Suppressor macrophage treated with lipopolysaccharide for 1 hour (primary cell): ENCODE data around the gene EGR2.

Experiments
- DNase-seq, 3 donors: peaks; one replicate each; pipeline ENCODE4 v3.0.0-alpha.2; 2020 to 2022

Gene EGR2

DNA sequence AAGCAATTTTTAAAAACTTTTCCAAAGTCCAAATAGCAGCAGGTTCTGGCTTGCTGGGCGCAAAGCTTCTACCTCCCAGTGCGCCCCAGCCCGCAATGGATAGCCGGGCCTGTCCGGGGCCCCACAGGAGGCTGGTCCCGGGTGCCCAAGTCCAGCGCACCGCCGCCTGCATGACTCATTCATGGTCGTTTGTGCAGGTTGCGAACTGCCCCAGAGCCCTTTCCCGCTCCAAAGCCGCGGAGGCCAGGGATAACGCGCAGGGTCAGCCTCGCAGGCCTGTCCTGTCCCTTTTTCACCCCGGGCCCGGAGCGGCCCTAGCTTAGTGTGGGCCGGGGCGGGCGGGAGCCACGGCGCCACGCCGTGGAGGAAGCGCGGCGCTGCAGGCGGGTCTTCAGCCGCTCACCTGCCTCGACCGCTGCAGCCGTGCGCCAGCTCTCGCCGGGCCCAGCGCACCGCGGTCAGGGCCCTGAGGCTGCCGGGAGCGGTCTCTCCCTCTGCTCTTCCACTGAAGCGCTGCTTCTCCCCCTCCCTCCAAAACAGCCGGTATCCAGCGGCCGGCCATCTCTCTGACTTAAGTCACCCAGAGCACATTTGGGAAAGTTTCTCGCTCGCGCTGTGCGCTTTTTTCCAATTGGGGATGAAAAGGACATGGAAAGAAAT is 1.7 kb upstream of the EGR2 start:
- DNase-seq, result peak; percentile 82 to 93 (median 90)

DNA sequence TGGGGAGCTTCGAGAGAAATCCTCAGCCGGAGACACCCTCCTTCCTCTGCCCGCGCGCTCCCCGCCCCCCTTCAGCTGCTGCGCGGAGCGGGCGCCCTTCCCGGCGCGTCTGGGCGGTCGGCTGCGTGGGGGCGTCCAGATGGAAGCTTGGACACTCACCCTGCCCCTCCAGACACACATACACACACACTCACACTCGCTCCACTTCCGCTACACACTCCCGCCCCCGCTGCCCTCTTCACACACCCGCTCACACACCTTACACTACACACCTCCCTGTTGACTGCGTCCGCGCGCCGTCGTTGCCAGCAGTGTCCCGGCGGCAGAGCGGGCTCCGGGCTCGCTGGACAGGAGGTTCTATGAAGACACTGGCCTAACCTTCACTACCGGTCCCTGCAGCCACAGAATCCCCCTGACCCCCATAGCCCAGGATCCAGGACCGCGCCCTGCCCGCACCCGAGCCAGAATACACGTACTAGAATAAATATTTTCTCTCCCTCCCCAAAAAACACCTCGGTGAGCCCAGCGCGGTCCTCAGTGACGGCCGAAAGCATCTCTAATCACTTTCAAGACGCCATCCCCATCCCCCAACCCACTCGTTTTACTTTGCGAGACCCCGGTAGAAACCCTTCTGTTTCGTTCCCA is 1.1 kb upstream of the EGR2 start:
- peak in 2 of 3 donors; percentile 58 to 72 for DNase-seq

- DNase-seq, result no peak
Observed at GRCh38 chr10:62816076-62816330, 163 bp downstream of the EGR2 start.

- DNase-seq, result peak in 2 of 3 donors; percentile 31 to 49
Observed at GRCh38 chr10:62815381-62816075, 638 bp downstream of the EGR2 start.

GRCh38 chr10:62814756-62815380 is 1.3 kb downstream of the EGR2 start:
- DNase-seq, result peak in 2 of 3 donors; percentile 37 to 64

DNA sequence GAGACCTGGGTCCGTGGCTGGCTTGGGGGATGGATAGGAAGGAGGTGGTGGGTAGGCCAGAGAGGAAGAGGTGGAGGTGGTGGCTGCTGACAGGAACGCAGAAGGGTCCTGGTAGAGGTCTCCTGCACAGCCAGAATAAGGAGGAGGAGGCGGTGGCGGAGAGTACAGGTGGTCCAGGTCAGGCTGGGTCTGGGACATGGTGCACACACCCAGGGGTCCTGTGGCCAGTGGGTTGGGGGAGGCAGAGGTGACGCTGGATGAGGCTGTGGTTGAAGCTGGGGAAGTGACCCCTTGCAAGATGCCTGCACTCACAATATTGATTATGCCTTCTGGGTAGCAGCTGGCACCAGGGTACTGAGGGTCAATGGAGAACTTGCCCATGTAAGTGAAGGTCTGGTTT is 2.2 kb downstream of the EGR2 start:
- DNase-seq, result no peak

- DNase-seq, result no peak
Observed at GRCh38 chr10:62813453-62813852, 2.7 kb downstream of the EGR2 start.

DNA sequence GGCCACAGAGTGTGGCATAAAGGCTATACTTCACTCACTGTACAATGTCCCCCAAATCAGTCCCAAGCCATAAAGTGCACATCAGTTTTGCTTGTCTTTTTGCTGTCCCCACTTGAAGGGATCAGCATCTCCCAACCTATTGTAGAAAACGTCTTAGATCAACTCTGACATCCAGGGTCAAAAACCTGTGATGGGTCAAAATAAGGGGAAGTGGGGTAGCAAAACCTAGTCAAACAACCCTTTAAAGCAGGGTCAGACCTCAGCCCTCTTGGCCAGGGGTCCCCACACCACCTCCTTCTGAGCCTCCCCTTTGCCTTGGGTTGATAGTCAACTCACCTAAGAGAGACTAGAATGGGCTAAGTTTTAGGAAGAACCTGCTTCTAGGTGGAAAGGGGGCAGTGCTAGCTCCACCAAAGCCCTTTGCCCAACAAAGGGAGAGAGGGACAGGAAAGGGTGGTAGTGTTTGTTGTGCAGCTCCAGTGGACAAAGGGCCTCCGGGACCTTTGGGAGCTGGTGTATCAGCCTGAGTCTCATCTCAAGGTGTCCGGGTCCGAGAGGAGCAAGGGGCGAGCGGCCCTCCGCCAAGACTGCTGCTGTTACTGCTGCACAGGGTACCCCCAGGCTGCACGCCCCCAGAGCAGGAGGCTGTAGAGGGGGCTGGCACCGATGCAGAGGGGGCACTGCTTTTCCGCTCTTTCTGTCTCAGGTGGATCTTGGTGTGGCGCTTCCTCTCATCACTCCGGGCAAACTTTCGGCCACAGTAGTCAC is 3.3 kb downstream of the EGR2 start:
- no peak for DNase-seq

DNA sequence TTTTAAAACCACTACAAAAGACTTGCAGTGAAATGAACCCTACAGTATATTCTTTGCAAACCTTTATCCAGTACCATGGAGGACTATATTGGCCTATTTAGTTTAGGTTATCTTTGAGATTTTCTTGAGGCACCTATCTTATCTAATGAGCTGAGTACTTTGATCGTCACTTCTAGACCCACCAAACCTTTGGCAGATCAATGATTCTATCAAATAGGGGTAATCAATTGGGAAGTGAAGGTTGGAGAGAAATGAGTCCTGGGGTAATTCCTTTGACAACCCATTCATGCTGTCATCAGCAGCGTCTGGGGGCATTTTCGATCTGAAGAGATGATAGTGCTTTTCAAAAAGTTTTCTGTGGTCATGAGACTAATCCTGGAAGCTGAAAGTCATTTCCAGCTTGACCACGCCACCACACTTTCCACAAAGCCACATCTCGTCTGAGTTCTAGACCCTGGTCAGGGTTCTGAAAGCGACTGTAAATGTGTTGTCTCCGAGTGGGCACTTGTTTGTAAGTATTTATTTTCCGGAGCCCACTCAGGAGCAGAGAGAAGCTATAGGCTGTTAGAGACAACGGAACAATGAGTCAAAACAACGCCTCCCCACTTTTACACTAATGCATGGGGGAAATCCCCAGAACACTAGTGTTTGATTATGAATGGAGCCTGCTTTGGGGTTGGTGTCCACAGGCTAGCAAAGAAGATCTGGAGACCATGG is 4.8 kb downstream of the EGR2 start:
- peak; percentile 48 to 59 (median 56) for DNase-seq

- DNase-seq, result peak in 2 of 3 donors; percentile 47 to 59
Observed at GRCh38 chr10:62810156-62810902, 5.8 kb downstream of the EGR2 start.

- no peak for DNase-seq
Observed at GRCh38 chr10:62806251-62806650, 9.9 kb downstream of the EGR2 start.

DNA sequence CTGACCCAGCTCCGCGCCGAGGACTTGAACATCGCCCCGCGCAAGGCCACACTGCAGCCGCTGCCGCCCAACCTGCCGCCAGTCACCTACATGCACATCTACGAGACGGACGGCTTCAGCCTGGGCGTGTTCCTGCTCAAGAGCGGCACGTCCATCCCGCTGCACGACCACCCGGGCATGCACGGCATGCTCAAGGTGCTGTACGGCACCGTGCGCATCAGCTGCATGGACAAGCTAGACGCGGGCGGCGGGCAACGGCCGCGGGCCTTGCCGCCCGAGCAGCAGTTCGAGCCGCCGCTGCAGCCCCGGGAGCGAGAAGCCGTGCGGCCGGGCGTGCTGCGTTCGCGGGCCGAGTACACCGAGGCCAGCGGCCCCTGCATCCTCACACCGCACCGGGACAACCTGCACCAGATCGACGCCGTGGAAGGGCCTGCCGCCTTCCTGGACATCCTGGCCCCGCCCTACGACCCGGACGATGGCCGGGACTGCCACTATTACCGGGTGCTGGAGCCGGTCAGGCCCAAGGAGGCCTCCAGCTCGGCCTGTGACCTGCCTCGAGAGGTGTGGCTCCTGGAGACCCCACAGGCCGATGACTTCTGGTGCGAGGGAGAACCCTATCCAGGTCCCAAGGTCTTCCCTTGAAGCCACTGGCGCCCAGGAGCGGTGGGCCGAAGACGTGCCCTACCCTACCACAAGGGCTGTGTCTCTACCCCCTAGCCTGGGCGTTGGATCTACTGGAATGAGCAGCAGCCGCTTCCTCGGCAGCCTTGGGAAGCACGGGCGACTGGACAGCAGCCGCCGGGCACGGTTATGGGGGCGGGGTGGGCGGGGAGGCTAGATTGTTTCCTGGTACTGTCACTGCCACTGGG is 10.7 kb downstream of the EGR2 start:
- DNase-seq, result peak in 2 of 3 donors; percentile 48 to 62

GRCh38 chr10:62804356-62805230 is 11.6 kb downstream of the EGR2 start, which contains the start of gene ADO:
Gene ADO, plus strand, starts transcription at chr10:62804720. Its CDS starts 340 bp downstream, at chr10:62805060.
- DNase-seq, result peak; percentile 79 to 90 (median 84)

GRCh38 chr10:62803724-62804355 is 12.3 kb downstream of the EGR2 start:
- DNase-seq, result no peak

GRCh38 chr10:62801871-62802270 is 14.3 kb downstream of the EGR2 start:
- no peak for DNase-seq

GRCh38 chr10:62796896-62797295 is 19.3 kb downstream of the EGR2 start:
- no peak for DNase-seq

- DNase-seq, result no peak
Observed at GRCh38 chr10:62795762-62796161, 20.4 kb downstream of the EGR2 start.

GRCh38 chr10:62795100-62795499 is 21.1 kb downstream of the EGR2 start:
- DNase-seq, result no peak

DNA sequence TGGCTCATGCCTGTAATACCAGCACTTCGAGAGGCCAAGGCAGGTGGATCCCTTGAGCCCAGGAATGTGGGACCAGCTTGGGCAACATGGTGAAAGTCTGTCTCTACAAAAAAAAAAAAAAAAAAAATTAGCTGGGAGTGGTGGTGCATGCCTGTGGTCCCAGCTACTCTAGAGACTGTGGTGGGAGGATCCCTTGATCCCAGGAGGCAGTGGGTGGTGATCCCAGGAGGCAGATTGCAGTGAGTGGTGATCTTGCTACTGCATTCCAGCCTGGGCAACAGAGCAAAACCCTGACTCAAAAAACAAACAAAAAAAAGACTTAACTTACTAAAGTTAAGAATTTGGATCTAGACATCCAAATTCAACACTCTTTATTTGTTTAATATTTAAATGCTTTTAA is 21.9 kb downstream of the EGR2 start:
- DNase-seq, result no peak
